Retinal pigment epithelial cell (primary cell): Measurements from ENCODE around the gene ZC3HAV1L.
A peak's percentile ranks its signal among the peaks of the same experiment; 100 is the strongest.

ENCODE experiments used
- DNase-seq: peaks from one replicate; pipeline ENCODE4 v3.0.0-alpha.2; 2010; ENCODE audit warnings: low read depth
- H3K4me3 ChIP-seq: 2 replicates; pipeline ENCODE4 v1.5.1; 2011; ENCODE audit warnings: mild to moderate bottlenecking, low read length, control low read depth, moderate library complexity
- CTCF ChIP-seq: conservative IDR thresholded peaks from 2 replicates; pipeline ENCODE4 v1.5.1; 2011; ENCODE audit warnings: low read depth, low read length, control low read depth, inconsistent platforms

ZC3HAV1L gene

GRCh38 chr7:139018910-139019309 lies 16.9 kb downstream of the ZC3HAV1L start:
- no peak for DNase-seq
- TF ChIP-seq CTCF = no peak
- no peak overlapping the region for H3K4me3 ChIP-seq

GRCh38 chr7:139016931-139017511 lies 18.8 kb downstream of the ZC3HAV1L start:
- H3K4me3 ChIP-seq = no peak overlapping the region
- peak; percentile 78 for TF ChIP-seq CTCF
- DNase-seq = peak; percentile 31

- H3K4me3 ChIP-seq = no peak overlapping the region
- TF ChIP-seq CTCF = no peak
- no peak for DNase-seq
Measured at GRCh38 chr7:139011373-139011772, 24.5 kb downstream of the ZC3HAV1L start.

GRCh38 chr7:139004321-139005090 lies 31.3 kb downstream of the ZC3HAV1L start:
- H3K4me3 ChIP-seq = no peak overlapping the region
- DNase-seq = no peak
- TF ChIP-seq CTCF = no peak

- H3K4me3 ChIP-seq = no peak overlapping the region
- DNase-seq = no peak
- no peak for TF ChIP-seq CTCF
Measured at GRCh38 chr7:138999414-138999813, 36.4 kb downstream of the ZC3HAV1L start.

- no peak for TF ChIP-seq CTCF
- no peak for DNase-seq
- H3K4me3 ChIP-seq = no peak overlapping the region
Measured at GRCh38 chr7:138992052-138992531, 43.8 kb downstream of the ZC3HAV1L start.

GRCh38 chr7:138987686-138988085 lies 48.2 kb downstream of the ZC3HAV1L start:
- no peak for TF ChIP-seq CTCF
- DNase-seq = no peak

More at GRCh38 chr7:138987686-138988085, 48.2 kb downstream of the ZC3HAV1L start:
- no peak overlapping the region for H3K4me3 ChIP-seq
